Occipital lobe (tissue), 2 donors: ENCODE measurements around the gene CMSS1. TPM values are rescaled to one million over a fixed set of nuclear protein-coding genes. Genes with fewer than 3 reads are reported as not detected.
"Not testable (repeated sequence)": the region's sequence is repeated elsewhere in the genome, so short reads cannot be mapped to it uniquely, and the experiment has no call there.

Experiments used
- DNase-seq: peaks from one replicate; lab custom pipeline; 2025; lab: John Stamatoyannopoulos, UW
- total RNA-seq: library from RNA; depleted of rRNA; stranded (reverse); fragments of >200 nt; gene quantifications from one replicate; pipeline ENCODE4 v1.2.3, GENCODE V29; 2014

The CMSS1 gene
- total RNA-seq, 1 donor from 2014 or later, result 13.3 TPM

- DNase-seq, result not testable (repeated sequence)
These were observed 233.9 kb downstream of the CMSS1 start for GRCh38 chr3:100051513-100051912.

- DNase-seq, result no peak
These were observed 236.4 kb downstream of the CMSS1 start for GRCh38 chr3:100053951-100054620.

- no peak for DNase-seq
These were observed 240.3 kb downstream of the CMSS1 start for GRCh38 chr3:100057716-100058575.

- no peak for DNase-seq
These were observed 241.8 kb downstream of the CMSS1 start for GRCh38 chr3:100059472-100059871.

GRCh38 chr3:100060685-100061484 lies 243.2 kb downstream of the CMSS1 start:
- DNase-seq, result no peak

GRCh38 chr3:100062665-100063064 lies 245.0 kb downstream of the CMSS1 start:
- DNase-seq, result no peak

- DNase-seq, result no peak
These were observed 246.3 kb downstream of the CMSS1 start for GRCh38 chr3:100063929-100064461.

GRCh38 chr3:100067589-100067988 lies 249.9 kb downstream of the CMSS1 start:
- no peak for DNase-seq

- no peak for DNase-seq
These were observed 251.2 kb downstream of the CMSS1 start for GRCh38 chr3:100068826-100069225.

- no peak for DNase-seq
These were observed 251.8 kb downstream of the CMSS1 start for GRCh38 chr3:100069472-100069871.

GRCh38 chr3:100072326-100073048 lies 254.8 kb downstream of the CMSS1 start:
- DNase-seq, result no peak

GRCh38 chr3:100073049-100073713 lies 255.5 kb downstream of the CMSS1 start:
- no peak for DNase-seq

GRCh38 chr3:100073714-100074307 lies 256.1 kb downstream of the CMSS1 start:
- no peak for DNase-seq

- no peak for DNase-seq
These were observed 257.5 kb downstream of the CMSS1 start for GRCh38 chr3:100075196-100075595.

GRCh38 chr3:100075851-100076730 lies 258.4 kb downstream of the CMSS1 start:
- DNase-seq, result no peak

GRCh38 chr3:100076731-100077529 lies 259.3 kb downstream of the CMSS1 start:
- DNase-seq, result no peak

GRCh38 chr3:100079328-100079727 lies 261.7 kb downstream of the CMSS1 start:
- no peak for DNase-seq

- DNase-seq, result no peak
These were observed 262.9 kb downstream of the CMSS1 start for GRCh38 chr3:100080573-100080972.
